HepG2 (cell line): ENCODE data around the gene CCNB1IP1. TPM values are rescaled to one million over a fixed set of nuclear protein-coding genes. Genes with fewer than 3 reads are reported as not detected.

Experiments used
- BRCA1 ChIP-seq: sonication (generic); formaldehyde crosslinking; IDR thresholded peaks from 2 replicates; pipeline ENCODE4 v1.4.0; 2020; ENCODE audit warnings: missing genetic modification reagents
- CBX2 ChIP-seq, 2 experiments: fragments of 200-600 bp in 1 of 2; sonication (generic); formaldehyde crosslinking in 1 of 2; IDR thresholded peaks; 2 replicates each; pipeline versions ENCODE4 v1.7.0 to v1.8.1; 2018 to 2022; ENCODE audit warnings: low read depth in 2 of 2, low read length in 1 of 2, mild to moderate bottlenecking in 1 of 2, missing genetic modification reagents in 1 of 2
- CEBPZ ChIP-seq: IDR thresholded peaks from 2 replicates; pipeline ENCODE4 v1.6.1; 2012; ENCODE audit warnings: low read length, improper control_type of control experiment
- EED ChIP-seq: sonication (generic); formaldehyde crosslinking; IDR thresholded peaks from 2 replicates; pipeline ENCODE4 v1.5.0; 2020; ENCODE audit warnings: mild to moderate bottlenecking, missing genetic modification reagents
- MED1 ChIP-seq: sonication (generic); formaldehyde crosslinking; IDR thresholded peaks from 2 replicates; pipeline ENCODE4 v1.4.0; 2020; ENCODE audit warnings: missing genetic modification reagents
- MEIS1 ChIP-seq: sonication (generic); formaldehyde crosslinking; IDR thresholded peaks from 2 replicates; pipeline ENCODE4 v1.9.0; 2021; ENCODE audit warnings: mild to moderate bottlenecking, missing genetic modification reagents, moderate library complexity, borderline replicate concordance
- POLR2AphosphoS2 ChIP-seq: IDR thresholded peaks from 2 replicates; pipeline ENCODE4 v1.6.1; 2011; ENCODE audit warnings: low read depth, low read length, improper control_type of control experiment
- PTBP1 ChIP-seq: fragments of 200-400 bp; formaldehyde crosslinking; IDR thresholded peaks from 2 replicates; pipeline ENCODE4 v1.6.1; 2018; ENCODE audit warnings: low read length, low read depth; ENCODE audit not compliant: poor library complexity, severe bottlenecking
- RFXANK ChIP-seq: IDR thresholded peaks from 2 replicates; pipeline ENCODE4 v1.6.1; 2016
- ZNF180 ChIP-seq: sonication (generic); formaldehyde crosslinking; IDR thresholded peaks from 2 replicates; pipeline ENCODE4 v1.4.0; 2020; ENCODE audit warnings: low read depth, missing genetic modification reagents, borderline replicate concordance
- ZNF20 ChIP-seq: sonication (generic); formaldehyde crosslinking; IDR thresholded peaks from 2 replicates; pipeline ENCODE4 v1.4.0; 2020; ENCODE audit warnings: mild to moderate bottlenecking, moderate library complexity, missing genetic modification reagents
- ZNF788 ChIP-seq: sonication (generic); formaldehyde crosslinking; IDR thresholded peaks from 2 replicates; pipeline ENCODE4 v1.5.0; 2020; ENCODE audit warnings: mild to moderate bottlenecking, missing genetic modification reagents, borderline replicate concordance
- polyA plus RNA-seq, 8 experiments: library from polyadenylated mRNA; depleted of rRNA in 3 of 8; stranded (reverse) in 7 of 8; unstranded in 1 of 8; fragments of >200 nt; fragmentation: Illumina TruSeq in 4 of 8; extraction: Trizol in 4 of 8; gene quantifications; 2 replicates each; pipeline versions ENCODE4 v1.2.1 to v1.2.3, GENCODE V29; 2011 to 2016; ENCODE audit warnings: low read depth in 4 of 8, missing spikeins in 1 of 8, mixed read lengths in 1 of 8; ENCODE audit not compliant: insufficient read depth in 1 of 8
- total RNA-seq, 5 experiments: library from RNA; depleted of rRNA; stranded (reverse); fragments of >200 nt; fragmentation: Illumina TruSeq; extraction: Trizol; gene quantifications; 2 replicates each; pipeline ENCODE4 v1.2.3, GENCODE V29; 2016; ENCODE audit warnings: low read depth in 1 of 5
- TF ChIP-seq, protein P1 (sequence below): IDR thresholded peaks from 2 replicates; pipeline ENCODE4 v1.4.0; 2020; ENCODE audit warnings: mild to moderate bottlenecking, missing genetic modification reagents
- TF ChIP-seq, protein P2 (sequence below): fragments of 450-650 bp; IDR thresholded peaks from 2 replicates; pipeline ENCODE4 v1.6.1; 2016
- TF ChIP-seq, protein P3 (sequence below): sonication (generic); formaldehyde crosslinking; IDR thresholded peaks from 2 replicates; pipeline ENCODE4 v1.5.0; 2020; ENCODE audit warnings: missing genetic modification reagents

Gene CCNB1IP1
- total and polyA plus RNA-seq, 2 of the 13 experiments (the other 11 are each of a cell fraction or from before 2014, with no cell fraction given), result 98.3 to 125 TPM

- TF ChIP-seq, protein P1, sequence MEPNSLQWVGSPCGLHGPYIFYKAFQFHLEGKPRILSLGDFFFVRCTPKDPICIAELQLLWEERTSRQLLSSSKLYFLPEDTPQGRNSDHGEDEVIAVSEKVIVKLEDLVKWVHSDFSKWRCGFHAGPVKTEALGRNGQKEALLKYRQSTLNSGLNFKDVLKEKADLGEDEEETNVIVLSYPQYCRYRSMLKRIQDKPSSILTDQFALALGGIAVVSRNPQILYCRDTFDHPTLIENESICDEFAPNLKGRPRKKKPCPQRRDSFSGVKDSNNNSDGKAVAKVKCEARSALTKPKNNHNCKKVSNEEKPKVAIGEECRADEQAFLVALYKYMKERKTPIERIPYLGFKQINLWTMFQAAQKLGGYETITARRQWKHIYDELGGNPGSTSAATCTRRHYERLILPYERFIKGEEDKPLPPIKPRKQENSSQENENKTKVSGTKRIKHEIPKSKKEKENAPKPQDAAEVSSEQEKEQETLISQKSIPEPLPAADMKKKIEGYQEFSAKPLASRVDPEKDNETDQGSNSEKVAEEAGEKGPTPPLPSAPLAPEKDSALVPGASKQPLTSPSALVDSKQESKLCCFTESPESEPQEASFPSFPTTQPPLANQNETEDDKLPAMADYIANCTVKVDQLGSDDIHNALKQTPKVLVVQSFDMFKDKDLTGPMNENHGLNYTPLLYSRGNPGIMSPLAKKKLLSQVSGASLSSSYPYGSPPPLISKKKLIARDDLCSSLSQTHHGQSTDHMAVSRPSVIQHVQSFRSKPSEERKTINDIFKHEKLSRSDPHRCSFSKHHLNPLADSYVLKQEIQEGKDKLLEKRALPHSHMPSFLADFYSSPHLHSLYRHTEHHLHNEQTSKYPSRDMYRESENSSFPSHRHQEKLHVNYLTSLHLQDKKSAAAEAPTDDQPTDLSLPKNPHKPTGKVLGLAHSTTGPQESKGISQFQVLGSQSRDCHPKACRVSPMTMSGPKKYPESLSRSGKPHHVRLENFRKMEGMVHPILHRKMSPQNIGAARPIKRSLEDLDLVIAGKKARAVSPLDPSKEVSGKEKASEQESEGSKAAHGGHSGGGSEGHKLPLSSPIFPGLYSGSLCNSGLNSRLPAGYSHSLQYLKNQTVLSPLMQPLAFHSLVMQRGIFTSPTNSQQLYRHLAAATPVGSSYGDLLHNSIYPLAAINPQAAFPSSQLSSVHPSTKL, result peak; percentile 67
- TF ChIP-seq ZNF180 (CRISPR knock-in tag) (no peak), MED1 (CRISPR knock-in tag) (peak; percentile 87), ZNF20 (CRISPR knock-in tag) (0 out of 2 replicates have a peak, but pooled peaks have one; percentile 18), CEBPZ (no peak), BRCA1 (CRISPR knock-in tag) (0 out of 2 replicates have a peak, but pooled peaks have one; percentile 60), CBX2 (IDR thresholded peaks at IDR 0.05; ENCODE audit: low read depth, low read length) (no peak), CBX2 (CRISPR knock-in tag; IDR thresholded peaks at IDR 0.05; ENCODE audit: low read depth) (no peak), EED (CRISPR knock-in tag) (0 out of 2 replicates have a peak, but pooled peaks have one; percentile 33), PTBP1 (no peak), POLR2AphosphoS2 (peak; percentile 81; the same call in 1 of the 2 replicates), RFXANK (CRISPR knock-in tag) (no peak; the same call in 1 of the 2 replicates), ZNF788 (CRISPR knock-in tag) (peak; percentile 91; the same call in 1 of the 2 replicates), MEIS1 (CRISPR knock-in tag) (peak; percentile 98)
- TF ChIP-seq, protein P2, sequence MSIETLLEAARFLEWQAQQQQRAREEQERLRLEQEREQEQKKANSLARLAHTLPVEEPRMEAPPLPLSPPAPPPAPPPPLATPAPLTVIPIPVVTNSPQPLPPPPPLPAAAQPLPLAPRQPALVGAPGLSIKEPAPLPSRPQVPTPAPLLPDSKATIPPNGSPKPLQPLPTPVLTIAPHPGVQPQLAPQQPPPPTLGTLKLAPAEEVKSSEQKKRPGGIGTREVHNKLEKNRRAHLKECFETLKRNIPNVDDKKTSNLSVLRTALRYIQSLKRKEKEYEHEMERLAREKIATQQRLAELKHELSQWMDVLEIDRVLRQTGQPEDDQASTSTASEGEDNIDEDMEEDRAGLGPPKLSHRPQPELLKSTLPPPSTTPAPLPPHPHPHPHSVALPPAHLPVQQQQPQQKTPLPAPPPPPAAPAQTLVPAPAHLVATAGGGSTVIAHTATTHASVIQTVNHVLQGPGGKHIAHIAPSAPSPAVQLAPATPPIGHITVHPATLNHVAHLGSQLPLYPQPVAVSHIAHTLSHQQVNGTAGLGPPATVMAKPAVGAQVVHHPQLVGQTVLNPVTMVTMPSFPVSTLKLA, result peak; percentile 88
- TF ChIP-seq, protein P3, sequence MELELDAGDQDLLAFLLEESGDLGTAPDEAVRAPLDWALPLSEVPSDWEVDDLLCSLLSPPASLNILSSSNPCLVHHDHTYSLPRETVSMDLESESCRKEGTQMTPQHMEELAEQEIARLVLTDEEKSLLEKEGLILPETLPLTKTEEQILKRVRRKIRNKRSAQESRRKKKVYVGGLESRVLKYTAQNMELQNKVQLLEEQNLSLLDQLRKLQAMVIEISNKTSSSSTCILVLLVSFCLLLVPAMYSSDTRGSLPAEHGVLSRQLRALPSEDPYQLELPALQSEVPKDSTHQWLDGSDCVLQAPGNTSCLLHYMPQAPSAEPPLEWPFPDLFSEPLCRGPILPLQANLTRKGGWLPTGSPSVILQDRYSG (CRISPR knock-in tag), result no peak; the same call in 1 of the 2 replicates
Observed at GRCh38 chr14:20343092-20343861, 10.2 kb upstream of the CCNB1IP1 start, which contains the start of gene PARP2 (continued).
